Measurements from ENCODE around the gene OTUD7B.
"Not testable (repeated sequence)": the region's sequence is repeated elsewhere in the genome, so short reads cannot be mapped to it uniquely, and the experiment has no call there.

- not testable (repeated sequence) for TF ChIP-seq ATF2 (IDR thresholded peaks at IDR 0.05; ENCODE audit: low read length); CTCF (IDR thresholded peaks at IDR 0.05 in 2 of 3, conservative IDR thresholded peaks at IDR 0.05 in 1 of 3; ENCODE audit: control insufficient read depth in 2 of 3, extremely low read depth in 1 of 3, insufficient read depth in 1 of 3, low read depth in 3 of 3, low read length in 3 of 3); MTA3 (IDR thresholded peaks at IDR 0.05; ENCODE audit: borderline replicate concordance, low read length); ZBTB4 (CRISPR knock-in tag; IDR thresholded peaks at IDR 0.05); HDAC2 (IDR thresholded peaks at IDR 0.05); ZBTB40 (IDR thresholded peaks at IDR 0.05; ENCODE audit: borderline replicate concordance); IRF3 (IDR thresholded peaks at IDR 0.05); EZH2 (IDR thresholded peaks at IDR 0.05; ENCODE audit: borderline replicate concordance, control insufficient read depth, low read depth, low read length); FOS (IDR thresholded peaks at IDR 0.05; ENCODE audit: borderline replicate concordance, extremely low read depth, insufficient read length); BHLHE40 (IDR thresholded peaks at IDR 0.05; ENCODE audit: borderline replicate concordance in 1 of 2, low read depth in 2 of 2, low read length in 1 of 2); SP1 (IDR thresholded peaks at IDR 0.05; ENCODE audit: low read depth, low read length)
Observed at GRCh38 chr1:149957548-149957947, 53.0 kb downstream of the OTUD7B start.
